Testis (tissue), 3 donors: ENCODE data around the gene LRP1B. TPM values are rescaled to one million over a fixed set of nuclear protein-coding genes. Genes with fewer than 3 reads are reported as not detected.

ENCODE experiments used
- DNase-seq: peaks from one replicate; pipeline ENCODE4 v3.0.0-alpha.2; 2019
- H3K27ac ChIP-seq, 2 donors: fragments of 200-600 bp; sonication (generic); one replicate each; pipeline ENCODE4 v1.5.1; 2019
- H3K27me3 ChIP-seq: fragments of 200-600 bp; sonication (generic); one replicate; pipeline ENCODE4 v1.5.1; 2019
- H3K36me3 ChIP-seq: fragments of 200-600 bp; sonication (generic); one replicate; pipeline ENCODE4 v1.5.1; 2017; ENCODE audit warnings: low read depth; ENCODE audit errors: missing control alignments
- H3K4me1 ChIP-seq: fragments of 200-600 bp; sonication (generic); one replicate; pipeline ENCODE4 v1.5.1; 2019
- H3K4me3 ChIP-seq, 2 donors: fragments of 200-600 bp; sonication (generic); one replicate each; pipeline ENCODE4 v1.5.1; 2017 to 2019
- H3K9me3 ChIP-seq: fragments of 200-600 bp; sonication (generic); one replicate; pipeline ENCODE4 v1.5.1; 2017
- CTCF ChIP-seq, 3 experiments: fragments of 450-650 bp in 2 of 3; fragments of 200-600 bp in 1 of 3; sonication (generic) in 1 of 3; IDR thresholded peaks; one replicate each; pipeline ENCODE4 v1.5.1; 2016 to 2019; ENCODE audit warnings: antibody characterized with exemption in 3 of 3, mild to moderate bottlenecking in 2 of 3, moderate library complexity in 1 of 3
- POLR2A ChIP-seq: fragments of 450-650 bp; IDR thresholded peaks from one replicate; pipeline ENCODE4 v1.6.1; 2017; ENCODE audit warnings: antibody characterized with exemption, mild to moderate bottlenecking, moderate library complexity
- WGBS, 2 donors: methylation state at CpG; one replicate each; pipeline ENCODE4 v1.1.5; 2018; 5-methylcytosine and 5-hydroxymethylcytosine counted together
- intact Hi-C: fragments of 100-400 bp; cut with DNase I; formaldehyde crosslinking; loops from one replicate; pipeline ENCODE4 v1.15.1; 2023; ENCODE audit warnings: low total_unique reads
- polyA plus RNA-seq: library from polyadenylated mRNA; stranded (reverse); fragments of 350-450 nt; fragmentation: Illumina TruSeq; extraction: RNeasy Lipid Tissue Mini Kit (QIAGEN cat#74804); gene quantifications from one replicate; pipeline ENCODE4 v1.2.3, GENCODE V29; 2014; ENCODE audit warnings: low read depth, low replicate concordance; ENCODE audit not compliant: insufficient read depth
- total RNA-seq, 2 donors: library from RNA; depleted of rRNA; stranded (reverse); fragments of >200 nt; gene quantifications; one replicate each; pipeline ENCODE4 v1.2.3, GENCODE V29; 2016

Gene LRP1B
- total and polyA plus RNA-seq, 3 donors from 2014 or later = 0.79 to 1.9 (median 0.84) TPM

- WGBS, 2 donors = 76 to 83% methylated on average over 2 of the region's 2 CpGs
- DNase-seq = no peak
- TF ChIP-seq CTCF (IDR thresholded peaks at IDR 0.05) (no peak), POLR2A (no peak)
- no peaks in the 10 kb centered on the region for H3K36me3 ChIP-seq
- no peaks in the 10 kb centered on the region for H3K4me1 ChIP-seq
- H3K27me3 ChIP-seq = no peaks in the 10 kb centered on the region
- intact Hi-C loops = no loop called here
- no peak overlapping the region for H3K4me3 ChIP-seq
- H3K27ac ChIP-seq = no peak overlapping the region
- H3K9me3 ChIP-seq = no peaks in the 10 kb centered on the region
Measured at GRCh38 chr2:140472676-140473075, 1658.1 kb downstream of the LRP1B start.

- H3K4me1 ChIP-seq = no peaks in the 10 kb centered on the region
- intact Hi-C loops = no loop called here
- no peak for DNase-seq
- no peaks in the 10 kb centered on the region for H3K36me3 ChIP-seq
- H3K9me3 ChIP-seq = no peaks in the 10 kb centered on the region
- WGBS, 2 donors = 55 to 72% methylated on average over 2 of the region's 2 CpGs
- no peak overlapping the region for H3K27ac ChIP-seq
- no peak overlapping the region for H3K4me3 ChIP-seq
- no peaks in the 10 kb centered on the region for H3K27me3 ChIP-seq
- TF ChIP-seq CTCF (IDR thresholded peaks at IDR 0.05) (no peak), POLR2A (no peak)
Measured at GRCh38 chr2:140465301-140465700, 1665.5 kb downstream of the LRP1B start.

- H3K27me3 ChIP-seq = no peaks in the 10 kb centered on the region
- no peak for TF ChIP-seq CTCF (IDR thresholded peaks at IDR 0.05)
- TF ChIP-seq POLR2A = no peak
- WGBS, 2 donors = 68 to 72% methylated on average over 4 of the region's 4 CpGs
- no peak for DNase-seq
- no peaks in the 10 kb centered on the region for H3K4me1 ChIP-seq
- no peak overlapping the region for H3K27ac ChIP-seq
- no peaks in the 10 kb centered on the region for H3K36me3 ChIP-seq
- no peaks in the 10 kb centered on the region for H3K9me3 ChIP-seq
- H3K4me3 ChIP-seq = no peak overlapping the region
- intact Hi-C loops = no loop called here
Measured at GRCh38 chr2:140462990-140463389, 1667.8 kb downstream of the LRP1B start.

- Histone ChIP-seq H3K36me3 (no peaks in the 10 kb centered on the region), H3K9me3 (no peaks in the 10 kb centered on the region), H3K4me3 (no peak overlapping the region), H3K27ac (no peak overlapping the region), H3K27me3 (no peaks in the 10 kb centered on the region), H3K4me1 (no peaks in the 10 kb centered on the region)
- 55 to 74% methylated on average over 3 of the region's 3 CpGs for WGBS, 2 donors
- TF ChIP-seq CTCF (IDR thresholded peaks at IDR 0.05) (no peak), POLR2A (no peak)
- intact Hi-C loops = no loop called here
- DNase-seq = no peak
Measured at GRCh38 chr2:140457483-140457882, 1673.3 kb downstream of the LRP1B start.

- no peaks in the 10 kb centered on the region for H3K36me3 ChIP-seq
- H3K27me3 ChIP-seq = no peaks in the 10 kb centered on the region
- WGBS, 2 donors = 87 to 96% methylated on average over 1 of the region's 1 CpG
- no peak for DNase-seq
- intact Hi-C loops = no loop called here
- H3K4me3 ChIP-seq = no peak overlapping the region
- H3K4me1 ChIP-seq = no peaks in the 10 kb centered on the region
- H3K27ac ChIP-seq = no peak overlapping the region
- H3K9me3 ChIP-seq = no peaks in the 10 kb centered on the region
- TF ChIP-seq POLR2A (no peak), CTCF (IDR thresholded peaks at IDR 0.05) (no peak)
Measured at GRCh38 chr2:140455315-140455714, 1675.5 kb downstream of the LRP1B start.
